Endothelial cell of umbilical vein (primary cell): ENCODE data around the gene LHFPL6. TPM values are rescaled to one million over a fixed set of nuclear protein-coding genes. Genes with fewer than 3 reads are reported as not detected.

Experiments used
- BruUV-seq: library from RNA; stranded (reverse); fragments of 400-500 nt; replicated peaks from 2 replicates; lab custom pipeline; 2021; lab: Mats Ljungman, UMichigan
- CTCF ChIA-PET: fragments of 300-600, 350-600 bp; sonication (Branson Sonifier 250); formaldehyde crosslinking; loops from one replicate; lab custom pipeline; 2021; ENCODE audit warnings: antibody characterized with exemption, inconsistent platforms; lab: Charles Lee
- POLR2A ChIA-PET: fragments of 300-600, 350-600 bp; sonication (Branson Sonifier 250); formaldehyde crosslinking; loops from one replicate; lab custom pipeline; 2021; ENCODE audit warnings: antibody characterized with exemption, inconsistent platforms; lab: Charles Lee
- DNase-seq: peaks from one replicate; pipeline ENCODE4 v3.0.0-alpha.2; 2011; ENCODE audit warnings: low read depth, low spot score
- FAIRE-seq: peaks from 2 replicates; lab custom pipeline; 2011; peaks lifted over from hg19 to GRCh38; lab: Jason Lieb, UNC
- H2AFZ ChIP-seq: 2 replicates; pipeline ENCODE4 v1.6.0; 2012; ENCODE audit warnings: low read depth, low read length, control low read depth, inconsistent platforms
- H3K27ac ChIP-seq: 2 replicates; pipeline ENCODE4 v1.5.1; 2011; ENCODE audit warnings: low read depth, mild to moderate bottlenecking, control low read depth, low read length, moderate library complexity; ENCODE audit not compliant: insufficient read depth
- H3K27me3 ChIP-seq, 2 experiments: 2 replicates each; pipeline versions ENCODE4 v1.6.0 to v1.6.1; 2011; ENCODE audit warnings: low read length in 2 of 2, mixed read lengths in 1 of 2; ENCODE audit not compliant: control insufficient read depth in 2 of 2, insufficient read depth in 2 of 2
- H3K36me3 ChIP-seq, 2 experiments: 2 replicates in 1 of 2; 3 replicates in 1 of 2; pipeline ENCODE4 v1.5.1; 2011; ENCODE audit warnings: low read length in 2 of 2, mild to moderate bottlenecking in 1 of 2, moderate library complexity in 1 of 2; ENCODE audit not compliant: control insufficient read depth in 2 of 2, insufficient read depth in 2 of 2; ENCODE audit errors: extremely low read depth in 1 of 2
- H3K4me1 ChIP-seq: 3 replicates; pipeline ENCODE4 v1.5.1; 2011; ENCODE audit warnings: mild to moderate bottlenecking, low read length; ENCODE audit not compliant: control insufficient read depth, insufficient read depth; ENCODE audit errors: extremely low read depth
- H3K4me2 ChIP-seq: 2 replicates; pipeline ENCODE4 v1.6.1; 2011; ENCODE audit warnings: low read length, control low read depth, mixed read lengths; ENCODE audit not compliant: insufficient read depth
- H3K4me3 ChIP-seq, 3 experiments: fragments of 200-600 bp in 1 of 3; sonication (generic), shearing (Covaris generic) in 1 of 3; replicated peaks in 1 of 3; 2 replicates each; pipeline ENCODE4 v1.5.1; 2011 to 2016; ENCODE audit warnings: control low read depth in 3 of 3, low read length in 3 of 3, mild to moderate bottlenecking in 2 of 3, inconsistent platforms in 1 of 3, low read depth in 1 of 3, moderate library complexity in 1 of 3; ENCODE audit not compliant: insufficient read depth in 1 of 3
- H3K79me2 ChIP-seq: 2 replicates; pipeline ENCODE4 v1.6.0; 2012; ENCODE audit warnings: low read length, inconsistent platforms; ENCODE audit not compliant: control insufficient read depth, insufficient read depth
- H3K9ac ChIP-seq: replicated peaks from 2 replicates; pipeline ENCODE3; 2011; ENCODE audit warnings: low read length, control low read depth; ENCODE audit not compliant: insufficient read depth; ENCODE audit errors: extremely low read depth
- H3K9me1 ChIP-seq: replicated peaks from 3 replicates; pipeline ENCODE4 v1.6.0; 2011; ENCODE audit warnings: mild to moderate bottlenecking, low read length; ENCODE audit not compliant: control insufficient read depth, insufficient read depth; ENCODE audit errors: extremely low read depth
- H3K9me3 ChIP-seq: replicated peaks from 2 replicates; pipeline ENCODE4 v1.5.1; 2012; ENCODE audit warnings: low read length, inconsistent platforms; ENCODE audit not compliant: control insufficient read depth, insufficient read depth
- H4K20me1 ChIP-seq: replicated peaks from 2 replicates; pipeline ENCODE3; 2011; ENCODE audit warnings: mild to moderate bottlenecking, low read length; ENCODE audit not compliant: control insufficient read depth, insufficient read depth; ENCODE audit errors: extremely low read depth
- EZH2 ChIP-seq: IDR thresholded peaks from 2 replicates; pipeline ENCODE4 v1.6.1; 2012; ENCODE audit warnings: borderline replicate concordance, low read depth, mild to moderate bottlenecking, moderate library complexity, low read length, inconsistent platforms; ENCODE audit not compliant: severe bottlenecking
- FOS ChIP-seq: IDR thresholded peaks from 2 replicates; pipeline ENCODE4 v1.6.1; 2011; ENCODE audit warnings: mild to moderate bottlenecking, low read length, moderate library complexity, borderline replicate concordance; ENCODE audit not compliant: insufficient read depth
- GATA2 ChIP-seq: IDR thresholded peaks from 2 replicates; pipeline ENCODE4 v1.7.0; 2011; ENCODE audit warnings: low read depth, mild to moderate bottlenecking, moderate library complexity, mixed read lengths, low read length; ENCODE audit not compliant: insufficient read length, insufficient read depth
- JUN ChIP-seq: IDR thresholded peaks from 2 replicates; pipeline ENCODE4 v1.6.1; 2011; ENCODE audit warnings: borderline replicate concordance, low read depth; ENCODE audit not compliant: insufficient read length, insufficient read depth
- MYC ChIP-seq: IDR thresholded peaks from one replicate; pipeline ENCODE4 v1.6.1; 2011; ENCODE audit warnings: mild to moderate bottlenecking, low read depth, low read length
- POLR2A ChIP-seq: IDR thresholded peaks from 2 replicates; pipeline ENCODE4 v1.6.1; 2012; ENCODE audit warnings: low read depth, mild to moderate bottlenecking, control low read depth, low read length
- POLR2AphosphoS5 ChIP-seq: IDR thresholded peaks from 2 replicates; pipeline ENCODE4 v1.6.1; 2012; ENCODE audit warnings: low read depth, mild to moderate bottlenecking, control low read depth, low read length, moderate library complexity; ENCODE audit not compliant: insufficient read depth
- dilution Hi-C: fragments of 300-500 bp; cut with MboI; formaldehyde crosslinking; loops from one replicate; pipeline ENCODE4 v1.15.0; 2019; ENCODE audit warnings: low sequenced_read_pairs; ENCODE audit not compliant: extremely low pct_ligation_motif_present
- intact Hi-C: fragments of 100-400 bp; cut with micrococcal nuclease; formaldehyde crosslinking; loops from one replicate; pipeline ENCODE4 v1.10.0; 2022
- polyA plus RNA-seq, 4 experiments: library from polyadenylated mRNA; depleted of rRNA in 3 of 4; stranded (reverse) in 3 of 4; unstranded in 1 of 4; fragments of >200 nt; gene quantifications; 2 replicates each; pipeline versions ENCODE4 v1.2.1 to v1.2.3, GENCODE V29; 2011 to 2012; ENCODE audit warnings: missing spikeins in 1 of 4
- total RNA-seq: library from RNA; stranded (reverse); gene quantifications from 2 replicates; pipeline ENCODE4 v1.2.3, GENCODE V29; 2021
- TF ChIP-seq, protein P1 (sequence below): IDR thresholded peaks from 2 replicates; pipeline ENCODE4 v1.6.1; 2011; ENCODE audit not compliant: insufficient read depth, insufficient read length
- TF ChIP-seq, protein P2 (sequence below), 2 donors: IDR thresholded peaks; 1 replicate in 1 of 2; 2 replicates in 1 of 2; pipeline ENCODE4 v1.5.1; 2011; ENCODE audit warnings: low read length in 2 of 2, mild to moderate bottlenecking in 2 of 2, moderate library complexity in 2 of 2, control low read depth in 1 of 2, inconsistent platforms in 1 of 2, low read depth in 1 of 2; ENCODE audit not compliant: insufficient read depth in 1 of 2; ENCODE audit errors: extremely low read depth in 1 of 2

LHFPL6 gene
- total and polyA plus RNA-seq, 2 donors (not counting 3 experiments of a cell fraction or from before 2014, with no cell fraction given): 17.5 to 19.4 TPM

DNA sequence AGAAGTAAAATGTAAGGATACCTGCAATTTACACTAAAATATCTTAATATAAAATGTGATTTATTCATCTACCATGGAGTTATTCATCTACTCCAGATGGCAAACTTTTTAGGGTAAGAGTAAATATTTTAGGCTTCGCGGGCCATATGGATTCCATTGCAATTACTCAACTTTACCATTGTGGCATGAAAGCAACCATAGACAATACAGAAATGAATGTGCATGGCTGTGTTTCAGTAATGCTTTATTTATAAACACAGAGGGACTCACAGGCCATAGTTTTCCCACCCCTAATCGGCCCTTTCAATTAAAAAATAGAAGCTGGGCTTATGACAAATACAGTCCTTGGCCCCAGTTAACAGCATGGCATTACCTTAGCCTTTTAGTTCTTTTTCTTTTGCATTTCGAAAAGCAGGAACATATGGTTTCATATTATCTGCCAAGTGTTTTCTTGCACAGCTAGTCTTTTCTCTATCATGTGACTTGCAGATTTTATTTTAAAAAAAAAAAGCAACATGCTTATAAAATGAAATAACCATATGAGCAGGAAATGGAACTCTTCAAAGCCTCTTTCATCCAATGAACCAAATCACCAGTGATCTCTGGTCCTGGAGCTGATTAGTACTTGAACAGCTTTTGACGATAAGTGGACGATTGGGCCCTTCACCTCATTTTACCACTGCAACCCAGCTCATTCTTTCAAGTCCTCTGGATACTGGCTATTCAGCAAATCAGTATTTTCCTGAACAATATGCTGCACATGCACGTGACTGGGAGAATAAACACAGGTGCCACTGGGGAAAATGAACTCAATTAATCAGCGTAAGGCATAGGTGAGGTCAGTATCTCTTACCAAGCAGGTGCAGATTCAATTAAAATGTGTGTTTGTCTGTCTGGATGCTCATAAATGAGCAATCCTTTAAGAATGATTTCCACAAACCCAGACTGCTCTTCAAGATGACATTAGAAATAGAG lies 63.9 kb downstream of the LHFPL6 start:
- Histone ChIP-seq H3K9ac (no peak overlapping the region), H3K79me2 (no peaks in the 10 kb centered on the region), H3K4me2 (no peak overlapping the region), H4K20me1 (no peaks in the 10 kb centered on the region), H3K4me1 (no peaks in the 10 kb centered on the region), H3K4me3 (no peak overlapping the region), H3K27me3 (no peaks in the 10 kb centered on the region), H3K9me1 (no peaks in the 10 kb centered on the region), H3K9me3 (no peaks in the 10 kb centered on the region), H3K36me3 (no peaks in the 10 kb centered on the region), H2AFZ (no peak overlapping the region), H3K27ac (no peak overlapping the region)
- no peak for TF ChIP-seq MYC
- TF ChIP-seq POLR2A: no peak
- no peak for TF ChIP-seq POLR2AphosphoS5
- TF ChIP-seq EZH2: no peak
- no peak for TF ChIP-seq FOS
- TF ChIP-seq, protein P1, sequence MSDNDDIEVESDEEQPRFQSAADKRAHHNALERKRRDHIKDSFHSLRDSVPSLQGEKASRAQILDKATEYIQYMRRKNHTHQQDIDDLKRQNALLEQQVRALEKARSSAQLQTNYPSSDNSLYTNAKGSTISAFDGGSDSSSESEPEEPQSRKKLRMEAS: no peak
- no peak for TF ChIP-seq JUN
- TF ChIP-seq GATA2: no peak
- TF ChIP-seq, protein P2, sequence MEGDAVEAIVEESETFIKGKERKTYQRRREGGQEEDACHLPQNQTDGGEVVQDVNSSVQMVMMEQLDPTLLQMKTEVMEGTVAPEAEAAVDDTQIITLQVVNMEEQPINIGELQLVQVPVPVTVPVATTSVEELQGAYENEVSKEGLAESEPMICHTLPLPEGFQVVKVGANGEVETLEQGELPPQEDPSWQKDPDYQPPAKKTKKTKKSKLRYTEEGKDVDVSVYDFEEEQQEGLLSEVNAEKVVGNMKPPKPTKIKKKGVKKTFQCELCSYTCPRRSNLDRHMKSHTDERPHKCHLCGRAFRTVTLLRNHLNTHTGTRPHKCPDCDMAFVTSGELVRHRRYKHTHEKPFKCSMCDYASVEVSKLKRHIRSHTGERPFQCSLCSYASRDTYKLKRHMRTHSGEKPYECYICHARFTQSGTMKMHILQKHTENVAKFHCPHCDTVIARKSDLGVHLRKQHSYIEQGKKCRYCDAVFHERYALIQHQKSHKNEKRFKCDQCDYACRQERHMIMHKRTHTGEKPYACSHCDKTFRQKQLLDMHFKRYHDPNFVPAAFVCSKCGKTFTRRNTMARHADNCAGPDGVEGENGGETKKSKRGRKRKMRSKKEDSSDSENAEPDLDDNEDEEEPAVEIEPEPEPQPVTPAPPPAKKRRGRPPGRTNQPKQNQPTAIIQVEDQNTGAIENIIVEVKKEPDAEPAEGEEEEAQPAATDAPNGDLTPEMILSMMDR (IDR thresholded peaks at IDR 0.05; ENCODE audit: extremely low read depth in 1 of 2, insufficient read depth in 1 of 2, low read depth in 1 of 2, low read length in 2 of 2): no peak
- DNase-seq (no peak), FAIRE-seq (no peak)
- ChIA-PET POLR2A (no interaction called here), CTCF (interaction anchor here (0.7 to 1.8 kb wide), 3 partner anchors 10 to 73 kb away, joined by 3 to 7 read pairs (median 6); no protein-coding TSS in a partner anchor)
- no TSS peak for BruUV-seq
- dilution Hi-C loops: no loop called here
- intact Hi-C loops: no loop called here
